H1 (cell line): ENCODE measurements around the gene TMEM258.

Source experiments
- BCL11A ChIP-seq, 2 experiments: IDR thresholded peaks; one replicate each; pipeline ENCODE4 v1.6.1; 2011; ENCODE audit warnings: low read depth in 2 of 2, low read length in 2 of 2, mild to moderate bottlenecking in 2 of 2
- CREB1 ChIP-seq: IDR thresholded peaks from 2 replicates; pipeline ENCODE4 v1.6.1; 2012; ENCODE audit warnings: inconsistent platforms
- EP300 ChIP-seq, 2 experiments: IDR thresholded peaks; 1 replicate in 1 of 2; 2 replicates in 1 of 2; pipeline ENCODE4 v1.6.1; 2011 to 2012; ENCODE audit warnings: low read depth in 2 of 2, low read length in 2 of 2, mild to moderate bottlenecking in 2 of 2, borderline replicate concordance in 1 of 2, inconsistent platforms in 1 of 2, moderate library complexity in 1 of 2
- HDAC2 ChIP-seq, 2 experiments: fragments of 300-600 bp in 1 of 2; sonication (generic) in 1 of 2; IDR thresholded peaks; 2 replicates each; pipeline ENCODE4 v1.6.1; 2011 to 2012; ENCODE audit warnings: low read depth in 2 of 2, low read length in 2 of 2, mild to moderate bottlenecking in 2 of 2, moderate library complexity in 2 of 2, borderline replicate concordance in 1 of 2, inconsistent platforms in 1 of 2
- TEAD4 ChIP-seq: IDR thresholded peaks from 2 replicates; pipeline ENCODE4 v1.6.1; 2012; ENCODE audit warnings: low read depth, low read length, inconsistent platforms, mixed read lengths
- TF ChIP-seq, protein P1 (sequence below), 3 experiments: IDR thresholded peaks; 1 replicate in 2 of 3; 2 replicates in 1 of 3; pipeline versions ENCODE4 v1.5.1 to v1.6.1; 2011; ENCODE audit warnings: low read length in 3 of 3, mild to moderate bottlenecking in 3 of 3, inconsistent platforms in 2 of 3, low read depth in 1 of 3, moderate library complexity in 1 of 3; ENCODE audit not compliant: insufficient read depth in 1 of 3; ENCODE audit errors: control extremely low read depth in 1 of 3

DNA sequence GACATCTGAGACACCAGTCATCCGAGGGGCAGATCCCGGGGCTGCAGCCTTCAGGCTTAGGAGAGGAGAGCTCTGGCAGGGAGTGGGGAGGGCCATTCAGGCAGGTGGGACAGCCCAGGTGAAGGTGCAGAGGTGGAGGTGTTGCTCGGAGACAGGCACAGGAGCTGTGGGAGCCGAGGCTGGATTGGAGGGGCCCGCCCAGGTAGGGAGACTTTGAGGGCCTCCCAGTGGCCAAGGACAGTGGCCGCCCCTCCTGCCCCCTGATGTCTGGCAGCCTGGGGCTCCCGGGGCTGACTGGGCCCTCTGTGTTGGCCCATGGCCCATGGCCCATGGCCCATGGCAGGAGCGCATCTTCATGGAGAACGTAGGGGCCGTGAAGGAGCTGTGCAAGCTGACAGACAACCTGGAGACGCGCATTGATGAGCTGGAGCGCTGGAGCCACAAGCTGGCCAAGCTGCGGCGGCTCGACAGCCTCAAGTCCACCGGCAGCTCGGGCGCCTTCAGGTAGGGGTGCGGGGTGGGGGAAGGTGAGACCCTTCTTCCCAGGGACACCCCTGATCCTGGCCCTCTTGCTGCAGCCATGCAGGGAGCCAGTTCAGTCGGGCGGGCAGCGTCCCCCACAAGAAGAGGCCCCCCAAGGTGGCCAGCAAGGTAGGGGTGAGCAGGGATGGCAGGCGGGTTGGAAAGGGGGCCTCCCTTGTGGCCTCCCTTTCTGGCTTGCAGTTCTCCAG is 13.3 kb downstream of the TMEM258 start:
- TF ChIP-seq TEAD4 (no peak), CREB1 (no peak), BCL11A (IDR thresholded peaks at IDR 0.05; ENCODE audit: low read depth in 2 of 2, low read length in 2 of 2) (no peak), HDAC2 (IDR thresholded peaks at IDR 0.05; ENCODE audit: borderline replicate concordance in 1 of 2, low read depth in 2 of 2, low read length in 2 of 2) (no peak), EP300 (IDR thresholded peaks at IDR 0.05; ENCODE audit: borderline replicate concordance in 1 of 2, low read depth in 2 of 2, low read length in 2 of 2) (no peak)
- TF ChIP-seq, protein P1, sequence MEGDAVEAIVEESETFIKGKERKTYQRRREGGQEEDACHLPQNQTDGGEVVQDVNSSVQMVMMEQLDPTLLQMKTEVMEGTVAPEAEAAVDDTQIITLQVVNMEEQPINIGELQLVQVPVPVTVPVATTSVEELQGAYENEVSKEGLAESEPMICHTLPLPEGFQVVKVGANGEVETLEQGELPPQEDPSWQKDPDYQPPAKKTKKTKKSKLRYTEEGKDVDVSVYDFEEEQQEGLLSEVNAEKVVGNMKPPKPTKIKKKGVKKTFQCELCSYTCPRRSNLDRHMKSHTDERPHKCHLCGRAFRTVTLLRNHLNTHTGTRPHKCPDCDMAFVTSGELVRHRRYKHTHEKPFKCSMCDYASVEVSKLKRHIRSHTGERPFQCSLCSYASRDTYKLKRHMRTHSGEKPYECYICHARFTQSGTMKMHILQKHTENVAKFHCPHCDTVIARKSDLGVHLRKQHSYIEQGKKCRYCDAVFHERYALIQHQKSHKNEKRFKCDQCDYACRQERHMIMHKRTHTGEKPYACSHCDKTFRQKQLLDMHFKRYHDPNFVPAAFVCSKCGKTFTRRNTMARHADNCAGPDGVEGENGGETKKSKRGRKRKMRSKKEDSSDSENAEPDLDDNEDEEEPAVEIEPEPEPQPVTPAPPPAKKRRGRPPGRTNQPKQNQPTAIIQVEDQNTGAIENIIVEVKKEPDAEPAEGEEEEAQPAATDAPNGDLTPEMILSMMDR (IDR thresholded peaks at IDR 0.05; ENCODE audit: control extremely low read depth in 1 of 3, insufficient read depth in 1 of 3, low read depth in 1 of 3, low read length in 3 of 3) = no peak
